ENCODE results near the gene SNAP91. TPM values are rescaled to one million over a fixed set of nuclear protein-coding genes. Genes with fewer than 3 reads are reported as not detected.
"Not testable (repeated sequence)": the region's sequence is repeated elsewhere in the genome, so short reads cannot be mapped to it uniquely, and the experiment has no call there.

The SNAP91 gene
- total RNA-seq, 1 experiment from 2014 or later, result not detected

- no peak for ATAC-seq
- no peak overlapping the region for H3K27ac ChIP-seq (ENCODE audit: low read length)
- no peaks in the 10 kb centered on the region for H4K20me1 ChIP-seq (ENCODE audit: low read length)
- POLR2A ChIA-PET (ENCODE audit: unreplicated experiment), result interaction anchor here (0.5 kb wide), 1 partner anchor 48 kb away, joined by 4 read pairs; no protein-coding TSS in a partner anchor
- no peaks in the 10 kb centered on the region for H3K9me3 ChIP-seq (ENCODE audit: low read length)
- H3K36me3 ChIP-seq (ENCODE audit: low read depth, low read length), result no peaks in the 10 kb centered on the region
- no peak overlapping the region for H2AFZ ChIP-seq (ENCODE audit: low read length)
- no peaks in the 10 kb centered on the region for H3K4me1 ChIP-seq (ENCODE audit: insufficient read depth, low read length)
- TF ChIP-seq EZH2 (IDR thresholded peaks at IDR 0.05; ENCODE audit: low read length, unreplicated experiment) (no peak), EZH2phosphoT487 (IDR thresholded peaks at IDR 0.05; ENCODE audit: borderline replicate concordance, low read length) (no peak), CTCF (conservative IDR thresholded peaks at IDR 0.05; ENCODE audit: low read depth, low read length) (no peak)
- DNase-seq, result no peak
- no peak overlapping the region for H3K4me2 ChIP-seq (ENCODE audit: low read length)
- no peaks in the 10 kb centered on the region for H3K79me2 ChIP-seq (ENCODE audit: low read length)
- no TSS peak for BruUV-seq (replicated peaks)
- no peaks in the 10 kb centered on the region for H3F3A ChIP-seq (ENCODE audit: low read length, unreplicated experiment)
- no peaks in the 10 kb centered on the region for H3K27me3 ChIP-seq (ENCODE audit: low read length)
- CTCF ChIA-PET, result no interaction called here
- no peak overlapping the region for H3K4me3 ChIP-seq (ENCODE audit: low read length)
- H3K9ac ChIP-seq (ENCODE audit: low read length), result no peak overlapping the region
- intact Hi-C loops (cut with micrococcal nuclease), result no loop called here
- H3K9me2 ChIP-seq (replicated peaks; ENCODE audit: low read length), result no peaks in the 10 kb centered on the region
Measured at GRCh38 chr6:83756565-83756964, 47.7 kb upstream of the SNAP91 start.

- H3K4me3 ChIP-seq (ENCODE audit: low read length); H4K20me1 ChIP-seq (ENCODE audit: low read length); H2AFZ ChIP-seq (ENCODE audit: low read length); H3K9me2 ChIP-seq (replicated peaks; ENCODE audit: low read length); H3K27me3 ChIP-seq (ENCODE audit: low read length); CTCF ChIA-PET; H3K9me3 ChIP-seq (ENCODE audit: low read length); H3K79me2 ChIP-seq (ENCODE audit: low read length); POLR2A ChIA-PET (ENCODE audit: unreplicated experiment); H3F3A ChIP-seq (ENCODE audit: low read length, unreplicated experiment); ATAC-seq; intact Hi-C loops (cut with micrococcal nuclease); H3K4me2 ChIP-seq (ENCODE audit: low read length); H3K9ac ChIP-seq (ENCODE audit: low read length); H3K27ac ChIP-seq (ENCODE audit: low read length); H3K36me3 ChIP-seq (ENCODE audit: low read depth, low read length); DNase-seq; BruUV-seq (replicated peaks); H3K4me1 ChIP-seq (ENCODE audit: insufficient read depth, low read length): not testable (repeated sequence)
Measured at GRCh38 chr6:83752375-83752774, 43.5 kb upstream of the SNAP91 start.

GRCh38 chr6:83741089-83741488 lies 32.2 kb upstream of the SNAP91 start:
- peaks cover 8% of the 10 kb centered on the region for H3K27me3 ChIP-seq (ENCODE audit: low read length)
- ChIA-PET POLR2A (ENCODE audit: unreplicated experiment) (no interaction called here), CTCF (no interaction called here)
- H3K4me3 ChIP-seq (ENCODE audit: low read length), result no peak overlapping the region
- no peaks in the 10 kb centered on the region for H3K79me2 ChIP-seq (ENCODE audit: low read length)
- intact Hi-C loops (cut with micrococcal nuclease), result no loop called here
- no peak for DNase-seq
- no peaks in the 10 kb centered on the region for H3K36me3 ChIP-seq (ENCODE audit: low read depth, low read length)
- H2AFZ ChIP-seq (ENCODE audit: low read length), result no peak overlapping the region
- H3K9ac ChIP-seq (ENCODE audit: low read length), result no peak overlapping the region
- no peaks in the 10 kb centered on the region for H3K9me3 ChIP-seq (ENCODE audit: low read length)
- no peaks in the 10 kb centered on the region for H4K20me1 ChIP-seq (ENCODE audit: low read length)
- no peaks in the 10 kb centered on the region for H3F3A ChIP-seq (ENCODE audit: low read length, unreplicated experiment)
- no TSS peak for BruUV-seq (replicated peaks)
- no peaks in the 10 kb centered on the region for H3K9me2 ChIP-seq (replicated peaks; ENCODE audit: low read length)
- ATAC-seq, result no peak
- no peak overlapping the region for H3K4me2 ChIP-seq (ENCODE audit: low read length)
- TF ChIP-seq CTCF (conservative IDR thresholded peaks at IDR 0.05; ENCODE audit: low read depth, low read length), result no peak
- H3K4me1 ChIP-seq (ENCODE audit: insufficient read depth, low read length), result no peaks in the 10 kb centered on the region
- no peak overlapping the region for H3K27ac ChIP-seq (ENCODE audit: low read length)
